Neural cell (in vitro differentiated cells): ENCODE data around the gene CAMK2G.

Experiments
- EP300 ChIP-seq: fragments of 450-650 bp; conservative IDR thresholded peaks from 2 replicates; pipeline ENCODE4 v1.6.1; 2014; ENCODE audit warnings: antibody characterized with exemption, mild to moderate bottlenecking, moderate library complexity; ENCODE audit not compliant: poor library complexity, severe bottlenecking
- EZH2 ChIP-seq: fragments of 200-600, 300-800 bp; shearing (Covaris generic), sonication (generic); IDR thresholded peaks from 2 replicates; pipeline ENCODE4 v1.6.1; 2014; ENCODE audit warnings: antibody characterized with exemption, low read length, borderline replicate concordance, mild to moderate bottlenecking; ENCODE audit not compliant: insufficient read depth, poor library complexity, severe bottlenecking
- POLR2AphosphoS5 ChIP-seq: IDR thresholded peaks from 2 replicates; pipeline ENCODE4 v1.6.1; 2012
- RAD21 ChIP-seq: fragments of 450-650 bp; conservative IDR thresholded peaks from 2 replicates; pipeline ENCODE4 v1.6.1; 2014; ENCODE audit warnings: antibody characterized with exemption, mild to moderate bottlenecking, moderate library complexity
- TAF1 ChIP-seq: IDR thresholded peaks from 2 replicates; pipeline ENCODE4 v1.6.1; 2012; ENCODE audit warnings: low read depth
- TF ChIP-seq, protein P1 (sequence below): fragments of 450-650 bp; IDR thresholded peaks from 2 replicates; pipeline ENCODE4 v1.5.1; 2014; ENCODE audit warnings: antibody characterized with exemption, mild to moderate bottlenecking, moderate library complexity; ENCODE audit not compliant: poor library complexity, severe bottlenecking
- TF ChIP-seq, protein P2 (sequence below): IDR thresholded peaks from 2 replicates; pipeline ENCODE4 v1.6.1; 2012; ENCODE audit warnings: borderline replicate concordance

DNA sequence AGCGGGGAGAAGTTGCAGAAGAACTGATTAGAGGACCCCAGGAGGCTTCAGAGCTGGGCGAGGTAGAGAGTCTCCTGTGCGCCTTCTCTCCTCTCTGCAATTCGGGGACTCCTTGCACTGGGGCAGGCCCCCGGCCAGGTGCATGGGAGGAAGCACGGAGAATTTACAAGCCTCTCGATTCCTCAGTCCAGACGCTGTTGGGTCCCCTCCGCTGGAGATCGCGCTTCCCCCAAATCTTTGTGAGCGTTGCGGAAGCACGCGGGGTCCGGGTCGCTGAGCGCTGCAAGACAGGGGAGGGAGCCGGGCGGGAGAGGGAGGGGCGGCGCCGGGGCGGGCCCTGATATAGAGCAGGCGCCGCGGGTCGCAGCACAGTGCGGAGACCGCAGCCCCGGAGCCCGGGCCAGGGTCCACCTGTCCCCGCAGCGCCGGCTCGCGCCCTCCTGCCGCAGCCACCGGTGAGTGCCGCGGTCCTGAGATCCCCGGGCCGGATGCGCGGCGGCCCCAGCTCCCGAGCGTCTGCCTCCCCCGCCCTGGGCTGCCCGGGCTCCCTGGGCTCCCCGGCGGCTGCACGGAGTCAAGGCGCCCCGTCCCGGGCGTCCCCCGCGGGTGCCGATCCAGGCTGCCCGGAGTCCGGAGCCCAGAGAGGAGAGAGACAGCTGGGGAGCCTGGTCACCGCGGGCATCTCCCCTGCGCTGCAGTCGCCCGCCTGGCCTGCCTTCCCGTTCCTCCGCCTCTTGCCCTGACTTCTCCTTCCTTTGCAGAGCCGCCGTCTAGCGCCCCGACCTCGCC lies 36.6 kb upstream of the CAMK2G start, which contains the start of gene PLAU:
- TF ChIP-seq EZH2 (no peak), POLR2AphosphoS5 (no peak), TAF1 (peak; percentile 13), RAD21 (peak; percentile 17), EP300 (no peak)
- TF ChIP-seq, protein P1, sequence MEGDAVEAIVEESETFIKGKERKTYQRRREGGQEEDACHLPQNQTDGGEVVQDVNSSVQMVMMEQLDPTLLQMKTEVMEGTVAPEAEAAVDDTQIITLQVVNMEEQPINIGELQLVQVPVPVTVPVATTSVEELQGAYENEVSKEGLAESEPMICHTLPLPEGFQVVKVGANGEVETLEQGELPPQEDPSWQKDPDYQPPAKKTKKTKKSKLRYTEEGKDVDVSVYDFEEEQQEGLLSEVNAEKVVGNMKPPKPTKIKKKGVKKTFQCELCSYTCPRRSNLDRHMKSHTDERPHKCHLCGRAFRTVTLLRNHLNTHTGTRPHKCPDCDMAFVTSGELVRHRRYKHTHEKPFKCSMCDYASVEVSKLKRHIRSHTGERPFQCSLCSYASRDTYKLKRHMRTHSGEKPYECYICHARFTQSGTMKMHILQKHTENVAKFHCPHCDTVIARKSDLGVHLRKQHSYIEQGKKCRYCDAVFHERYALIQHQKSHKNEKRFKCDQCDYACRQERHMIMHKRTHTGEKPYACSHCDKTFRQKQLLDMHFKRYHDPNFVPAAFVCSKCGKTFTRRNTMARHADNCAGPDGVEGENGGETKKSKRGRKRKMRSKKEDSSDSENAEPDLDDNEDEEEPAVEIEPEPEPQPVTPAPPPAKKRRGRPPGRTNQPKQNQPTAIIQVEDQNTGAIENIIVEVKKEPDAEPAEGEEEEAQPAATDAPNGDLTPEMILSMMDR, result no peak
- TF ChIP-seq, protein P2, sequence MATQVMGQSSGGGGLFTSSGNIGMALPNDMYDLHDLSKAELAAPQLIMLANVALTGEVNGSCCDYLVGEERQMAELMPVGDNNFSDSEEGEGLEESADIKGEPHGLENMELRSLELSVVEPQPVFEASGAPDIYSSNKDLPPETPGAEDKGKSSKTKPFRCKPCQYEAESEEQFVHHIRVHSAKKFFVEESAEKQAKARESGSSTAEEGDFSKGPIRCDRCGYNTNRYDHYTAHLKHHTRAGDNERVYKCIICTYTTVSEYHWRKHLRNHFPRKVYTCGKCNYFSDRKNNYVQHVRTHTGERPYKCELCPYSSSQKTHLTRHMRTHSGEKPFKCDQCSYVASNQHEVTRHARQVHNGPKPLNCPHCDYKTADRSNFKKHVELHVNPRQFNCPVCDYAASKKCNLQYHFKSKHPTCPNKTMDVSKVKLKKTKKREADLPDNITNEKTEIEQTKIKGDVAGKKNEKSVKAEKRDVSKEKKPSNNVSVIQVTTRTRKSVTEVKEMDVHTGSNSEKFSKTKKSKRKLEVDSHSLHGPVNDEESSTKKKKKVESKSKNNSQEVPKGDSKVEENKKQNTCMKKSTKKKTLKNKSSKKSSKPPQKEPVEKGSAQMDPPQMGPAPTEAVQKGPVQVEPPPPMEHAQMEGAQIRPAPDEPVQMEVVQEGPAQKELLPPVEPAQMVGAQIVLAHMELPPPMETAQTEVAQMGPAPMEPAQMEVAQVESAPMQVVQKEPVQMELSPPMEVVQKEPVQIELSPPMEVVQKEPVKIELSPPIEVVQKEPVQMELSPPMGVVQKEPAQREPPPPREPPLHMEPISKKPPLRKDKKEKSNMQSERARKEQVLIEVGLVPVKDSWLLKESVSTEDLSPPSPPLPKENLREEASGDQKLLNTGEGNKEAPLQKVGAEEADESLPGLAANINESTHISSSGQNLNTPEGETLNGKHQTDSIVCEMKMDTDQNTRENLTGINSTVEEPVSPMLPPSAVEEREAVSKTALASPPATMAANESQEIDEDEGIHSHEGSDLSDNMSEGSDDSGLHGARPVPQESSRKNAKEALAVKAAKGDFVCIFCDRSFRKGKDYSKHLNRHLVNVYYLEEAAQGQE, result no peak
